HS-27A (cell line): Measurements from ENCODE around the gene VWA3A.
"Not testable (repeated sequence)": the region's sequence is repeated elsewhere in the genome, so short reads cannot be mapped to it uniquely, and the experiment has no call there.

Experiments
- DNase-seq: peaks from one replicate; pipeline ENCODE4 v3.0.0-alpha.2; 2012; ENCODE audit warnings: low read depth, missing footprints

VWA3A gene

GRCh38 chr16:22092143-22092933, at the start of gene VWA3A:
Gene VWA3A (plus strand): TSS chr16:22092541. CDS start chr16:22092638, 97 bp downstream.
- no peak for DNase-seq

GRCh38 chr16:22043882-22044281, 48.5 kb upstream of the VWA3A start:
- DNase-seq = not testable (repeated sequence)

GRCh38 chr16:22045888-22046287, 46.5 kb upstream of the VWA3A start:
- not testable (repeated sequence) for DNase-seq

- DNase-seq = no peak
Observed at GRCh38 chr16:22050963-22051362, 41.4 kb upstream of the VWA3A start.

- DNase-seq = no peak
Observed at GRCh38 chr16:22052980-22053379, 39.4 kb upstream of the VWA3A start.

GRCh38 chr16:22053921-22054341, 38.4 kb upstream of the VWA3A start:
- no peak for DNase-seq

GRCh38 chr16:22054847-22055590, 37.3 kb upstream of the VWA3A start:
- no peak for DNase-seq

- no peak for DNase-seq
Observed at GRCh38 chr16:22055881-22056280, 36.5 kb upstream of the VWA3A start.

- no peak for DNase-seq
Observed at GRCh38 chr16:22063888-22064467, 28.4 kb upstream of the VWA3A start.

- DNase-seq = no peak
Observed at GRCh38 chr16:22065252-22065651, 27.1 kb upstream of the VWA3A start.

- DNase-seq = no peak
Observed at GRCh38 chr16:22070361-22071330, 21.7 kb upstream of the VWA3A start.

- DNase-seq = no peak
Observed at GRCh38 chr16:22071331-22071910, 20.9 kb upstream of the VWA3A start.

GRCh38 chr16:22073350-22073749, 19.0 kb upstream of the VWA3A start:
- no peak for DNase-seq

GRCh38 chr16:22075043-22075757, 17.1 kb upstream of the VWA3A start:
- no peak for DNase-seq

GRCh38 chr16:22075776-22076175, 16.6 kb upstream of the VWA3A start:
- no peak for DNase-seq

GRCh38 chr16:22077700-22078313, 14.5 kb upstream of the VWA3A start:
- peak; percentile 24 for DNase-seq

GRCh38 chr16:22078656-22079055, 13.7 kb upstream of the VWA3A start:
- no peak for DNase-seq

GRCh38 chr16:22081050-22081449, 11.3 kb upstream of the VWA3A start:
- no peak for DNase-seq

GRCh38 chr16:22086440-22086839, 5.9 kb upstream of the VWA3A start:
- no peak for DNase-seq

GRCh38 chr16:22088642-22089041, 3.7 kb upstream of the VWA3A start:
- DNase-seq = no peak
